Gastroesophageal sphincter (tissue), 3 donors: ENCODE measurements around the gene JAGN1.

Experiments used
- EP300 ChIP-seq: sonication (generic); formaldehyde crosslinking; IDR thresholded peaks from one replicate; pipeline ENCODE4 v1.6.1; 2017; ENCODE audit warnings: antibody characterized with exemption, mild to moderate bottlenecking
- POLR2A ChIP-seq, 2 donors: fragments of 450-650 bp; IDR thresholded peaks; one replicate each; pipeline ENCODE4 v1.6.1; 2017; ENCODE audit warnings: antibody characterized with exemption in 2 of 2, mild to moderate bottlenecking in 2 of 2, moderate library complexity in 1 of 2
- POLR2AphosphoS5 ChIP-seq: sonication (generic); formaldehyde crosslinking; IDR thresholded peaks from one replicate; pipeline ENCODE4 v1.6.1; 2017; ENCODE audit warnings: antibody characterized with exemption
- TF ChIP-seq, protein P1 (sequence below), 4 experiments: fragments of 200-600 bp in 2 of 4; fragments of 450-650 bp in 2 of 4; sonication (generic) in 1 of 4; IDR thresholded peaks; one replicate each; pipeline ENCODE4 v1.5.1; 2017 to 2019; ENCODE audit warnings: antibody characterized with exemption in 4 of 4, mild to moderate bottlenecking in 2 of 4, moderate library complexity in 2 of 4

DNA sequence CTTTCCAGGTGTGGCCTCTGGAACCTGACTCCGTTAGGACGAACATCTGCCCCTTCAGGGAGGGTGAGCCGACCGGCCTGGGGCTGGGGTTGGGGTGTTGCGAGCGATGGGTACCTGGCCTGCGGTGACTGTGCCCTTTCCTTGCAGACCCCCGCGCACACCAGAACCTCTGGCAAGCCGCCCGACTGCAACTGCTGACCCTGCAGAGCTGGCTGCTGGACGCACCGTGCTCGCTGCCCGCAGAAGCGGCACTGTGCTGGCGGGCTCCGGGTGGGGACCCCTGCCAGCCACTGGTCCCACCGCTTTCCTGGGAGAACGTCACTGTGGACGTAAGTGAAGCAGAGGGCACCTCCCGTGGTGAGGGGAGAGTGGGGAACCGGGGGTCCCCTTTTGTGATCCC is 37.7 kb downstream of the JAGN1 start:
- TF ChIP-seq, protein P1, sequence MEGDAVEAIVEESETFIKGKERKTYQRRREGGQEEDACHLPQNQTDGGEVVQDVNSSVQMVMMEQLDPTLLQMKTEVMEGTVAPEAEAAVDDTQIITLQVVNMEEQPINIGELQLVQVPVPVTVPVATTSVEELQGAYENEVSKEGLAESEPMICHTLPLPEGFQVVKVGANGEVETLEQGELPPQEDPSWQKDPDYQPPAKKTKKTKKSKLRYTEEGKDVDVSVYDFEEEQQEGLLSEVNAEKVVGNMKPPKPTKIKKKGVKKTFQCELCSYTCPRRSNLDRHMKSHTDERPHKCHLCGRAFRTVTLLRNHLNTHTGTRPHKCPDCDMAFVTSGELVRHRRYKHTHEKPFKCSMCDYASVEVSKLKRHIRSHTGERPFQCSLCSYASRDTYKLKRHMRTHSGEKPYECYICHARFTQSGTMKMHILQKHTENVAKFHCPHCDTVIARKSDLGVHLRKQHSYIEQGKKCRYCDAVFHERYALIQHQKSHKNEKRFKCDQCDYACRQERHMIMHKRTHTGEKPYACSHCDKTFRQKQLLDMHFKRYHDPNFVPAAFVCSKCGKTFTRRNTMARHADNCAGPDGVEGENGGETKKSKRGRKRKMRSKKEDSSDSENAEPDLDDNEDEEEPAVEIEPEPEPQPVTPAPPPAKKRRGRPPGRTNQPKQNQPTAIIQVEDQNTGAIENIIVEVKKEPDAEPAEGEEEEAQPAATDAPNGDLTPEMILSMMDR (IDR thresholded peaks at IDR 0.05) = no peak
- TF ChIP-seq POLR2AphosphoS5 (no peak), POLR2A (IDR thresholded peaks at IDR 0.05) (no peak), EP300 (no peak)
